HepG2 (cell line): ENCODE results near the gene FAM50A.
A peak's percentile ranks its signal among the peaks of the same experiment; 100 is the strongest.

ENCODE experiments used
- EP300 ChIP-seq, 3 experiments: sonication (generic) in 1 of 3; formaldehyde crosslinking in 1 of 3; IDR thresholded peaks; 2 replicates each; pipeline versions ENCODE4 v1.5.1 to v1.6.1; 2011 to 2020; ENCODE audit warnings: low read depth in 2 of 3, low read length in 2 of 3, borderline replicate concordance in 1 of 3, improper control_type of control experiment in 1 of 3, mild to moderate bottlenecking in 1 of 3, missing genetic modification reagents in 1 of 3, moderate library complexity in 1 of 3
- HIVEP1 ChIP-seq: sonication (generic); formaldehyde crosslinking; IDR thresholded peaks from 2 replicates; pipeline ENCODE4 v1.4.0; 2020; ENCODE audit warnings: mild to moderate bottlenecking, missing genetic modification reagents
- POLR2AphosphoS5 ChIP-seq: IDR thresholded peaks from 2 replicates; pipeline ENCODE4 v1.6.1; 2012; ENCODE audit warnings: low read depth, low read length
- REST ChIP-seq, 2 experiments: IDR thresholded peaks; 2 replicates each; pipeline ENCODE4 v1.6.1; 2011 to 2012; ENCODE audit warnings: low read length in 2 of 2, borderline replicate concordance in 1 of 2, low read depth in 1 of 2, mild to moderate bottlenecking in 1 of 2, moderate library complexity in 1 of 2
- SP1 ChIP-seq, 2 experiments: fragments of 450-650 bp in 1 of 2; sonication (generic) in 1 of 2; formaldehyde crosslinking in 1 of 2; IDR thresholded peaks; 2 replicates each; pipeline versions ENCODE4 v1.4.0 to v1.6.1; 2016 to 2020; ENCODE audit warnings: missing genetic modification reagents in 1 of 2
- ZNF17 ChIP-seq: sonication (generic); formaldehyde crosslinking; IDR thresholded peaks from 2 replicates; pipeline ENCODE4 v1.5.0; 2020; ENCODE audit warnings: mild to moderate bottlenecking, missing genetic modification reagents
- ZNF30 ChIP-seq: sonication (generic); formaldehyde crosslinking; IDR thresholded peaks from 2 replicates; pipeline ENCODE4 v1.5.0; 2020; ENCODE audit warnings: mild to moderate bottlenecking, missing genetic modification reagents
- ZNF354B ChIP-seq: sonication (generic); formaldehyde crosslinking; IDR thresholded peaks from 2 replicates; pipeline ENCODE4 v1.8.0; 2022; ENCODE audit warnings: mild to moderate bottlenecking, missing genetic modification reagents
- ZNF878 ChIP-seq: sonication (generic); formaldehyde crosslinking; IDR thresholded peaks from 2 replicates; pipeline ENCODE4 v1.8.1; 2023; ENCODE audit warnings: mild to moderate bottlenecking, missing genetic modification reagents, moderate library complexity
- TF ChIP-seq, protein P1 (sequence below): IDR thresholded peaks from 2 replicates; pipeline ENCODE4 v1.6.1; 2012; ENCODE audit warnings: inconsistent platforms
- TF ChIP-seq, protein P2 (sequence below): sonication (generic); formaldehyde crosslinking; IDR thresholded peaks from 2 replicates; pipeline ENCODE4 v1.4.0; 2020; ENCODE audit warnings: missing genetic modification reagents
- TF ChIP-seq, protein P3 (sequence below): sonication (generic); formaldehyde crosslinking; IDR thresholded peaks from one replicate; pipeline ENCODE4 v1.5.1; 2020; ENCODE audit warnings: mild to moderate bottlenecking, missing genetic modification reagents; ENCODE audit errors: not compliant biosample characterization

DNA sequence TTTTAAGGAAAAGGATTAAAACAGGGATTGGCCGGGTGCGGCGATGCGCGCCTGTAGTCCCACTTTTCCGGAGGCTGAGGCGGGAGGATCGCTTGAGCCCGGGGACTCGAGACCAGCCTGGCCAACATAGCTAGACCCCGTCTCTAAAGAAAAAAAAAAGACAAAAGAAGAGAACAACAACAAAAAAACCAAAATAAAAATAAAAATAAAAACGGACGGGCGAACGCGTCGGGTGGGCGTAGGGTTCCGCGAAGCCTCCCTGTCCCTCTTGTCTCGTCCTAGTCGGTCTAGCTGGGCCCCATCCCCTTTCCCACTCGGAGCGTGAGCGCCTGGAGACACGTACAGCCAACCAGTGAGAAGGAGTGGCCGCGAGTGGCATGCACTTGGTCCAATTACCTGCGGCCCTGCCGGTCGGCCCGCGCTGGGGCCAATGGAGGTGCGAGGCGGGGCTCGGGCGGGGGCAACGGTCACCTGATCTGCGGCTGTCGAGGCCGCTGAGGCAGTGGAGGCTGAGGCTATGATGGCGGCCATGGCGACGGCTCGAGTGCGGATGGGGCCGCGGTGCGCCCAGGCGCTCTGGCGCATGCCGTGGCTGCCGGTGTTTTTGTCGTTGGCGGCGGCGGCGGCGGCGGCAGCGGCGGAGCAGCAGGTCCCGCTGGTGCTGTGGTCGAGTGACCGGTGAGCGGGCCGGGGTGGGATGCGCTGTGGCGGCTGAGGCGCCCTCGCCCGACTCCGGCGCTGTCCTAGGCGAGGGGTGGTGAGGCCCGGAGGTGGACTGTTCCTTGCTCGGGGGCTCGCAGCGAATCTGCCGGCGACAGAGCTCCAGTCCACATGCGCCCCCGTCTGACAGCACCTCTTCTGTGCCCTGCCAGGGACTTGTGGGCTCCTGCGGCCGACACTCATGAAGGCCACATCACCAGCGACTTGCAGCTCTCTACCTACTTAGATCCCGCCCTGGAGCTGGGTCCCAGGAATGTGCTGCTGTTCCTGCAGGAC is 15.5 kb upstream of the FAM50A start, which contains the start of gene ATP6AP1:
- TF ChIP-seq, protein P1, sequence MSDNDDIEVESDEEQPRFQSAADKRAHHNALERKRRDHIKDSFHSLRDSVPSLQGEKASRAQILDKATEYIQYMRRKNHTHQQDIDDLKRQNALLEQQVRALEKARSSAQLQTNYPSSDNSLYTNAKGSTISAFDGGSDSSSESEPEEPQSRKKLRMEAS: peak; percentile 65
- TF ChIP-seq, protein P2, sequence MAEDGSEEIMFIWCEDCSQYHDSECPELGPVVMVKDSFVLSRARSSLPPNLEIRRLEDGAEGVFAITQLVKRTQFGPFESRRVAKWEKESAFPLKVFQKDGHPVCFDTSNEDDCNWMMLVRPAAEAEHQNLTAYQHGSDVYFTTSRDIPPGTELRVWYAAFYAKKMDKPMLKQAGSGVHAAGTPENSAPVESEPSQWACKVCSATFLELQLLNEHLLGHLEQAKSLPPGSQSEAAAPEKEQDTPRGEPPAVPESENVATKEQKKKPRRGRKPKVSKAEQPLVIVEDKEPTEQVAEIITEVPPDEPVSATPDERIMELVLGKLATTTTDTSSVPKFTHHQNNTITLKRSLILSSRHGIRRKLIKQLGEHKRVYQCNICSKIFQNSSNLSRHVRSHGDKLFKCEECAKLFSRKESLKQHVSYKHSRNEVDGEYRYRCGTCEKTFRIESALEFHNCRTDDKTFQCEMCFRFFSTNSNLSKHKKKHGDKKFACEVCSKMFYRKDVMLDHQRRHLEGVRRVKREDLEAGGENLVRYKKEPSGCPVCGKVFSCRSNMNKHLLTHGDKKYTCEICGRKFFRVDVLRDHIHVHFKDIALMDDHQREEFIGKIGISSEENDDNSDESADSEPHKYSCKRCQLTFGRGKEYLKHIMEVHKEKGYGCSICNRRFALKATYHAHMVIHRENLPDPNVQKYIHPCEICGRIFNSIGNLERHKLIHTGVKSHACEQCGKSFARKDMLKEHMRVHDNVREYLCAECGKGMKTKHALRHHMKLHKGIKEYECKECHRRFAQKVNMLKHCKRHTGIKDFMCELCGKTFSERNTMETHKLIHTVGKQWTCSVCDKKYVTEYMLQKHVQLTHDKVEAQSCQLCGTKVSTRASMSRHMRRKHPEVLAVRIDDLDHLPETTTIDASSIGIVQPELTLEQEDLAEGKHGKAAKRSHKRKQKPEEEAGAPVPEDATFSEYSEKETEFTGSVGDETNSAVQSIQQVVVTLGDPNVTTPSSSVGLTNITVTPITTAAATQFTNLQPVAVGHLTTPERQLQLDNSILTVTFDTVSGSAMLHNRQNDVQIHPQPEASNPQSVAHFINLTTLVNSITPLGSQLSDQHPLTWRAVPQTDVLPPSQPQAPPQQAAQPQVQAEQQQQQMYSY (CRISPR knock-in tag): no peak
- TF ChIP-seq REST (IDR thresholded peaks at IDR 0.05; ENCODE audit: borderline replicate concordance in 1 of 2, low read depth in 1 of 2, low read length in 2 of 2) (no peak), ZNF878 (no peak), EP300 (IDR thresholded peaks at IDR 0.05; ENCODE audit: low read depth in 2 of 2, low read length in 2 of 2) (no peak), EP300 (CRISPR knock-in tag; IDR thresholded peaks at IDR 0.05; ENCODE audit: borderline replicate concordance) (no peak), ZNF30 (no peak), HIVEP1 (CRISPR knock-in tag) (no peak), ZNF354B (CRISPR knock-in tag) (no peak), POLR2AphosphoS5 (peak; percentile 62), ZNF17 (CRISPR knock-in tag) (no peak), SP1 (IDR thresholded peaks at IDR 0.05) (no peak), SP1 (CRISPR knock-in tag; IDR thresholded peaks at IDR 0.05) (peak; percentile 61)
- TF ChIP-seq, protein P3, sequence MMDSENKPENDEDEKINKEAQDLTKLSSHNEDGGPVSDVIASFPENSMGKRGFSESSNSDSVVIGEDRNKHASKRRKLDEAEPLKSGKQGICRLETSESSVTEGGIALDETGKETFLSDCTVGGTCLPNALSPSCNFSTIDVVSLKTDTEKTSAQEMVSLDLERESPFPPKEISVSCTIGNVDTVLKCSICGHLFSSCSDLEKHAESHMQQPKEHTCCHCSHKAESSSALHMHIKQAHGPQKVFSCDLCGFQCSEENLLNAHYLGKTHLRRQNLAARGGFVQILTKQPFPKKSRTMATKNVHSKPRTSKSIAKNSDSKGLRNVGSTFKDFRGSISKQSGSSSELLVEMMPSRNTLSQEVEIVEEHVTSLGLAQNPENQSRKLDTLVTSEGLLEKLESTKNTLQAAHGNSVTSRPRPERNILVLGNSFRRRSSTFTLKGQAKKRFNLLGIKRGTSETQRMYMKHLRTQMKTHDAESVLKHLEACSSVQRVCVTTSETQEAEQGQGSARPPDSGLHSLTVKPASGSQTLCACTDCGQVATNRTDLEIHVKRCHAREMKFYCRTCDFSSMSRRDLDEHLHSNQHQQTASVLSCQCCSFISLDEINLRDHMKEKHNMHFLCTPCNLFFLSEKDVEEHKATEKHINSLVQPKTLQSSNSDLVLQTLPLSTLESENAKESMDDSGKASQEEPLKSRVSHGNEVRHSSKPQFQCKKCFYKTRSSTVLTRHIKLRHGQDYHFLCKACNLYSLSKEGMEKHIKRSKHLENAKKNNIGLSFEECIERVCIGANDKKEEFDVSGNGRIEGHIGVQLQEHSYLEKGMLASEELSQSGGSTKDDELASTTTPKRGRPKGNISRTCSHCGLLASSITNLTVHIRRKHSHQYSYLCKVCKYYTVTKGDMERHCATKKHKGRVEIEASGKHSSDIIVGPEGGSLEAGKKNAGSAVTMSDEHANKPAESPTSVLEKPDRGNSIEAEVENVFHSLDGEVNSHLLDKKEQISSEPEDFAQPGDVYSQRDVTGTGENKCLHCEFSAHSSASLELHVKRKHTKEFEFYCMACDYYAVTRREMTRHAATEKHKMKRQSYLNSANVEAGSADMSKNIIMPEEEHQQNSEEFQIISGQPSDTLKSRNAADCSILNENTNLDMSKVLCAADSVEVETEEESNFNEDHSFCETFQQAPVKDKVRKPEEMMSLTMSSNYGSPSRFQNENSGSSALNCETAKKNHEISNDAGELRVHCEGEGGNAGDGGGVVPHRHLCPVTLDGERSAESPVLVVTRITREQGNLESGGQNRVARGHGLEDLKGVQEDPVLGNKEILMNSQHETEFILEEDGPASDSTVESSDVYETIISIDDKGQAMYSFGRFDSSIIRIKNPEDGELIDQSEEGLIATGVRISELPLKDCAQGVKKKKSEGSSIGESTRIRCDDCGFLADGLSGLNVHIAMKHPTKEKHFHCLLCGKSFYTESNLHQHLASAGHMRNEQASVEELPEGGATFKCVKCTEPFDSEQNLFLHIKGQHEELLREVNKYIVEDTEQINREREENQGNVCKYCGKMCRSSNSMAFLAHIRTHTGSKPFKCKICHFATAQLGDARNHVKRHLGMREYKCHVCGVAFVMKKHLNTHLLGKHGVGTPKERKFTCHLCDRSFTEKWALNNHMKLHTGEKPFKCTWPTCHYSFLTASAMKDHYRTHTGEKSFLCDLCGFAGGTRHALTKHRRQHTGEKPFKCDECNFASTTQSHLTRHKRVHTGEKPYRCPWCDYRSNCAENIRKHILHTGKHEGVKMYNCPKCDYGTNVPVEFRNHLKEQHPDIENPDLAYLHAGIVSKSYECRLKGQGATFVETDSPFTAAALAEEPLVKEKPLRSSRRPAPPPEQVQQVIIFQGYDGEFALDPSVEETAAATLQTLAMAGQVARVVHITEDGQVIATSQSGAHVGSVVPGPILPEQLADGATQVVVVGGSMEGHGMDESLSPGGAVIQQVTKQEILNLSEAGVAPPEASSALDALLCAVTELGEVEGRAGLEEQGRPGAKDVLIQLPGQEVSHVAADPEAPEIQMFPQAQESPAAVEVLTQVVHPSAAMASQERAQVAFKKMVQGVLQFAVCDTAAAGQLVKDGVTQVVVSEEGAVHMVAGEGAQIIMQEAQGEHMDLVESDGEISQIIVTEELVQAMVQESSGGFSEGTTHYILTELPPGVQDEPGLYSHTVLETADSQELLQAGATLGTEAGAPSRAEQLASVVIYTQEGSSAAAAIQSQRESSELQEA (CRISPR knock-in tag): no peak
